ENCODE data around the gene FBXW11. TPM values are rescaled to one million over a fixed set of nuclear protein-coding genes. Genes with fewer than 3 reads are reported as not detected.

The FBXW11 gene
- total RNA-seq, 1 donor from 2014 or later, result 71.6 TPM

GRCh38 chr5:171938358-171938757 lies 68.1 kb downstream of the FBXW11 start:
- H3K27me3 ChIP-seq (ENCODE audit: control insufficient read depth, insufficient read depth, low read length), result no peaks in the 10 kb centered on the region
- TF ChIP-seq CTCF (IDR thresholded peaks at IDR 0.05; ENCODE audit: insufficient read depth, low read length, severe bottlenecking), result no peak
- H3K36me3 ChIP-seq (ENCODE audit: control insufficient read depth, insufficient read depth, low read length), result no peaks in the 10 kb centered on the region
- DNase-seq (ENCODE audit: low read depth) (no peak), FAIRE-seq (no peak)
- no peak overlapping the region for H3K4me3 ChIP-seq (ENCODE audit: low read depth, low read length)

- Histone ChIP-seq H3K4me3 (ENCODE audit: low read depth, low read length) (no peak overlapping the region), H3K36me3 (ENCODE audit: control insufficient read depth, insufficient read depth, low read length) (no peaks in the 10 kb centered on the region), H3K27me3 (ENCODE audit: control insufficient read depth, insufficient read depth, low read length) (no peaks in the 10 kb centered on the region)
- TF ChIP-seq CTCF (IDR thresholded peaks at IDR 0.05; ENCODE audit: insufficient read depth, low read length, severe bottlenecking), result no peak
- FAIRE-seq, result no peak
- no peak for DNase-seq (ENCODE audit: low read depth)
Observed at GRCh38 chr5:171937351-171937750, 69.1 kb downstream of the FBXW11 start.

- Histone ChIP-seq H3K36me3 (ENCODE audit: control insufficient read depth, insufficient read depth, low read length) (no peaks in the 10 kb centered on the region), H3K27me3 (ENCODE audit: control insufficient read depth, insufficient read depth, low read length) (no peaks in the 10 kb centered on the region), H3K4me3 (ENCODE audit: low read depth, low read length) (no peak overlapping the region)
- FAIRE-seq (no peak), DNase-seq (ENCODE audit: low read depth) (no peak)
- TF ChIP-seq CTCF (IDR thresholded peaks at IDR 0.05; ENCODE audit: insufficient read depth, low read length, severe bottlenecking), result no peak
Observed at GRCh38 chr5:171934586-171934985, 71.9 kb downstream of the FBXW11 start.

GRCh38 chr5:171931163-171931562 lies 75.3 kb downstream of the FBXW11 start:
- H3K36me3 ChIP-seq (ENCODE audit: control insufficient read depth, insufficient read depth, low read length), result no peaks in the 10 kb centered on the region
- no peaks in the 10 kb centered on the region for H3K27me3 ChIP-seq (ENCODE audit: control insufficient read depth, insufficient read depth, low read length)
- DNase-seq (ENCODE audit: low read depth) (no peak), FAIRE-seq (no peak)
- TF ChIP-seq CTCF (IDR thresholded peaks at IDR 0.05; ENCODE audit: insufficient read depth, low read length, severe bottlenecking), result no peak
- H3K4me3 ChIP-seq (ENCODE audit: low read depth, low read length), result no peak overlapping the region

- FAIRE-seq, result no peak
Observed at GRCh38 chr5:171927345-171927941, 79.0 kb downstream of the FBXW11 start.

More at GRCh38 chr5:171927345-171927941, 79.0 kb downstream of the FBXW11 start:
- Histone ChIP-seq H3K36me3 (ENCODE audit: control insufficient read depth, insufficient read depth, low read length) (no peaks in the 10 kb centered on the region), H3K4me3 (ENCODE audit: low read depth, low read length) (no peak overlapping the region), H3K27me3 (ENCODE audit: control insufficient read depth, insufficient read depth, low read length) (no peaks in the 10 kb centered on the region)
- TF ChIP-seq CTCF (IDR thresholded peaks at IDR 0.05; ENCODE audit: insufficient read depth, low read length, severe bottlenecking), result peak; percentile 33
- DNase-seq (ENCODE audit: low read depth), result no peak
